Measurements from ENCODE around the gene CRAMP1. TPM values are rescaled to one million over a fixed set of nuclear protein-coding genes. Genes with fewer than 3 reads are reported as not detected.

Gene CRAMP1
- polyA plus RNA-seq, 2 of the 4 experiments (the other 2 are of a cell fraction), result 6.5 to 9.1 TPM

- Histone ChIP-seq H3K4me1 (no peaks in the 10 kb centered on the region), H3K4me2 (no peak overlapping the region), H3K9me3 (no peaks in the 10 kb centered on the region), H3K27ac (no peak overlapping the region), H3K4me3 (no peak overlapping the region)
- FAIRE-seq (no peak), ATAC-seq (no peak), DNase-seq (ENCODE audit: low read depth in 1 of 2, low spot score in 1 of 2) (no peak)
- ChIA-PET POLR2A (no interaction called here), CTCF (interaction anchor here (0.7 kb wide), 1 partner anchor 11 kb away, joined by 3 read pairs; no protein-coding TSS in a partner anchor)
- TF ChIP-seq, protein P1, sequence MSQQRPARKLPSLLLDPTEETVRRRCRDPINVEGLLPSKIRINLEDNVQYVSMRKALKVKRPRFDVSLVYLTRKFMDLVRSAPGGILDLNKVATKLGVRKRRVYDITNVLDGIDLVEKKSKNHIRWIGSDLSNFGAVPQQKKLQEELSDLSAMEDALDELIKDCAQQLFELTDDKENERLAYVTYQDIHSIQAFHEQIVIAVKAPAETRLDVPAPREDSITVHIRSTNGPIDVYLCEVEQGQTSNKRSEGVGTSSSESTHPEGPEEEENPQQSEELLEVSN (IDR thresholded peaks at IDR 0.05; ENCODE audit: borderline replicate concordance, low read depth), result no peak
- no peak for TF ChIP-seq RNF2 (IDR thresholded peaks at IDR 0.05; ENCODE audit: borderline replicate concordance, low read depth)
- no peak for TF ChIP-seq NR3C1 (IDR thresholded peaks at IDR 0.05)
- TF ChIP-seq RCOR1 (IDR thresholded peaks at IDR 0.05; ENCODE audit: low read depth, low read length), result no peak
- TF ChIP-seq NPAS2 (CRISPR knock-in tag; IDR thresholded peaks at IDR 0.05; ENCODE audit: borderline replicate concordance), result no peak
- TF ChIP-seq HOXB5 (CRISPR knock-in tag; IDR thresholded peaks at IDR 0.05), result no peak
- 83% methylated on average over 2 of the region's 2 CpGs for WGBS (ENCODE audit: missing lambda C conversion rate)
Observed at GRCh38 chr16:1661826-1662225, 49.7 kb downstream of the CRAMP1 start.

DNA sequence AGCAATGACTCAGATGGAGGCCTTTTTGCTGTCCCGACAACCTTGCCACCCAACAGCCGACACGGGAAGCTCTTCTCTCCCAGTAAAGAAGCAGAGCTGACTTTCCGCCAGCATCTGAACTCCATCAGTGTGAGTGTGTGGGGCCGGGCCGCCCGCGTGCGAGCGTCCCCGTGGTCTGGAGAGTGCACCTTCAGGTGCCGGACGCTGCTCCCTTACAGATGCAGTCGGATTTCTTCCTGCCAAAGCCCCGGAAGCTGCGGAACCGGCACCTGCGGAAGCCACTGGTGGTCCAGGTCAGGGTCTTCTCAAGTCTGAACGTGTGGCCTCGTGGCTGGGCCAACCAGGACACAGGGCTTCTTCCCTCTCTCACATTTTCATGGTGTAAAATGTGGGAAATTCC is 50.4 kb downstream of the CRAMP1 start:
- no peak overlapping the region for H3K27ac ChIP-seq
- H3K4me1 ChIP-seq, result no peaks in the 10 kb centered on the region
- no peak overlapping the region for H3K4me2 ChIP-seq
- 94% methylated on average over 20 of the region's 20 CpGs for WGBS (ENCODE audit: missing lambda C conversion rate)
- no peak for DNase-seq (ENCODE audit: low read depth in 1 of 2, low spot score in 1 of 2)
- ATAC-seq, result no peak
- no peaks in the 10 kb centered on the region for H3K9me3 ChIP-seq
- TF ChIP-seq MYC (IDR thresholded peaks at IDR 0.05; ENCODE audit: borderline replicate concordance, low read length), result no peak
- no peak for TF ChIP-seq JUNB (IDR thresholded peaks at IDR 0.05)
- TF ChIP-seq NPAS2 (CRISPR knock-in tag; IDR thresholded peaks at IDR 0.05; ENCODE audit: borderline replicate concordance), result no peak
- no peak for TF ChIP-seq NR3C1 (IDR thresholded peaks at IDR 0.05)
- TF ChIP-seq, protein P2, sequence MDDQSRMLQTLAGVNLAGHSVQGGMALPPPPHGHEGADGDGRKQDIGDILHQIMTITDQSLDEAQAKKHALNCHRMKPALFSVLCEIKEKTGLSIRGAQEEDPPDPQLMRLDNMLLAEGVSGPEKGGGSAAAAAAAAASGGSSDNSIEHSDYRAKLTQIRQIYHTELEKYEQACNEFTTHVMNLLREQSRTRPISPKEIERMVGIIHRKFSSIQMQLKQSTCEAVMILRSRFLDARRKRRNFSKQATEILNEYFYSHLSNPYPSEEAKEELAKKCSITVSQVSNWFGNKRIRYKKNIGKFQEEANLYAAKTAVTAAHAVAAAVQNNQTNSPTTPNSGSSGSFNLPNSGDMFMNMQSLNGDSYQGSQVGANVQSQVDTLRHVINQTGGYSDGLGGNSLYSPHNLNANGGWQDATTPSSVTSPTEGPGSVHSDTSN (IDR thresholded peaks at IDR 0.05), result no peak
- no peak for TF ChIP-seq EP300 (IDR thresholded peaks at IDR 0.05)
- no peak for TF ChIP-seq CEBPB (IDR thresholded peaks at IDR 0.05)
- TF ChIP-seq HOXB5 (CRISPR knock-in tag; IDR thresholded peaks at IDR 0.05), result no peak
- no peak for TF ChIP-seq REST (IDR thresholded peaks at IDR 0.05)
- no peak for TF ChIP-seq POLR2A (IDR thresholded peaks at IDR 0.05; ENCODE audit: low read length)
- no peak for TF ChIP-seq CHD4 (IDR thresholded peaks at IDR 0.05; ENCODE audit: borderline replicate concordance)
- no peak for TF ChIP-seq CBX2 (IDR thresholded peaks at IDR 0.05; ENCODE audit: borderline replicate concordance, low read depth)
- TF ChIP-seq EHMT2 (IDR thresholded peaks at IDR 0.05; ENCODE audit: low read depth), result no peak
- POLR2A ChIA-PET, result no interaction called here
- FAIRE-seq, result no peak
- H3K4me3 ChIP-seq, result no peak overlapping the region
- CTCF ChIA-PET, result interaction anchor here (0.7 kb wide), 1 partner anchor 10 kb away, joined by 3 read pairs; no protein-coding TSS in a partner anchor

DNA sequence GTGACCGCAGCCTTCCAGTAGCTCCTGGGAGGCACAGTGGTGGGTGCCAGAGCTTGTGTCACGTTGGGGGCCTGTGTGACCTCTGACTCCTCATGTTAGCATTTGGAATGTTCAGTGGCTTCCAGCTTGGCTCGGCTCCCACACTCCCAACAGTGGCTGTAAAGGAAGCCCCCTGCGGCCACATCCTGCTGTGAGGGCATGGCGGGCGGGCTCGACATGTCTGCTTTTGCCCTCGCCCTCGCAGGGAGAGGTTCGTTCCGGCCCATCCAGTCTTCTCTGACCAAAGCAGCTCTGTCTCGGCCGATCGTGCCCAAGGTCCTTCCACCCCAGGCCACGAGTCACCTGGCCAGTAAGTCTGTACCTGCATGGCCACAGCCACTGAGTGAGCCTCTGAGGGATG is 53.7 kb downstream of the CRAMP1 start:
- ChIA-PET CTCF (interaction anchor here (1.0 to 2.7 kb wide), 4 partner anchors 8 to 98 kb away, joined by 3 to 11 read pairs (median 4); partner anchors contain the start of gene MAPK8IP3), POLR2A (no interaction called here)
- H3K27ac ChIP-seq, result no peak overlapping the region
- 90% methylated on average over 15 of the region's 15 CpGs for WGBS (ENCODE audit: missing lambda C conversion rate)
- FAIRE-seq (no peak), DNase-seq (ENCODE audit: low read depth in 1 of 2, low spot score in 1 of 2) (no peak), ATAC-seq (no peak)
- no peaks in the 10 kb centered on the region for H3K9me3 ChIP-seq
- H3K4me1 ChIP-seq, result no peaks in the 10 kb centered on the region
- H3K4me3 ChIP-seq, result no peak overlapping the region
- no peak for TF ChIP-seq PHF8 (IDR thresholded peaks at IDR 0.05; ENCODE audit: borderline replicate concordance, low read depth)
- TF ChIP-seq MYC (IDR thresholded peaks at IDR 0.05; ENCODE audit: borderline replicate concordance, low read length), result no peak
- no peak for TF ChIP-seq ZC3H11A (IDR thresholded peaks at IDR 0.05)
- TF ChIP-seq, protein P3, sequence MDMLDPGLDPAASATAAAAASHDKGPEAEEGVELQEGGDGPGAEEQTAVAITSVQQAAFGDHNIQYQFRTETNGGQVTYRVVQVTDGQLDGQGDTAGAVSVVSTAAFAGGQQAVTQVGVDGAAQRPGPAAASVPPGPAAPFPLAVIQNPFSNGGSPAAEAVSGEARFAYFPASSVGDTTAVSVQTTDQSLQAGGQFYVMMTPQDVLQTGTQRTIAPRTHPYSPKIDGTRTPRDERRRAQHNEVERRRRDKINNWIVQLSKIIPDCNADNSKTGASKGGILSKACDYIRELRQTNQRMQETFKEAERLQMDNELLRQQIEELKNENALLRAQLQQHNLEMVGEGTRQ (IDR thresholded peaks at IDR 0.05), result no peak
- no peak for TF ChIP-seq CHD4 (IDR thresholded peaks at IDR 0.05; ENCODE audit: borderline replicate concordance)
- no peak for TF ChIP-seq CBX8 (IDR thresholded peaks at IDR 0.05)
- H3K4me2 ChIP-seq, result no peak overlapping the region
